CD4-positive, alpha-beta T cell (primary cell): ENCODE measurements around the gene SEPHS1. TPM values are rescaled to one million over a fixed set of nuclear protein-coding genes. Genes with fewer than 3 reads are reported as not detected.
"Not testable (repeated sequence)": the region's sequence is repeated elsewhere in the genome, so short reads cannot be mapped to it uniquely, and the experiment has no call there.

Experiments used
- ATAC-seq: fragments of 200-7000 bp; cut with Tn5 transposase; one replicate; pipeline ENCODE4 v1.10.0; 2022; ENCODE audit warnings: mild to moderate bottlenecking; ENCODE audit not compliant: poor library complexity
- CTCF ChIA-PET: fragments of 350-600 bp; sonication (Branson Sonifier 250); formaldehyde crosslinking; loops from one replicate; lab custom pipeline; 2021; ENCODE audit warnings: antibody characterized with exemption, inconsistent platforms; lab: Charles Lee
- POLR2A ChIA-PET: fragments of 350-600 bp; sonication (Branson Sonifier 250); formaldehyde crosslinking; loops from one replicate; lab custom pipeline; 2021; ENCODE audit warnings: antibody characterized with exemption, inconsistent platforms; lab: Charles Lee
- DNase-seq, 14 experiments: peaks; one replicate each; pipeline ENCODE4 v3.0.0-alpha.2; 2013 to 2020; ENCODE audit warnings: mixed read lengths in 2 of 14
- H3K27ac ChIP-seq, 2 donors: one replicate each; pipeline versions ENCODE4 v1.5.1 to v1.7.0; 2013; ENCODE audit warnings: low read length in 2 of 2, low read depth in 1 of 2, mild to moderate bottlenecking in 1 of 2
- H3K27me3 ChIP-seq, 2 experiments: 1 replicate in 1 of 2; 2 replicates in 1 of 2; pipeline versions ENCODE4 v1.6.1 to v1.7.0; 2013; ENCODE audit warnings: low read length in 2 of 2, control low read depth in 1 of 2, mild to moderate bottlenecking in 1 of 2, moderate library complexity in 1 of 2; ENCODE audit not compliant: insufficient read depth in 2 of 2, control insufficient read depth in 1 of 2
- H3K36me3 ChIP-seq: one replicate; pipeline ENCODE4 v1.6.1; 2013; ENCODE audit warnings: low read length, control low read depth; ENCODE audit not compliant: insufficient read depth
- H3K4me1 ChIP-seq: one replicate; pipeline ENCODE4 v1.6.1; 2013; ENCODE audit warnings: low read length, control low read depth; ENCODE audit not compliant: insufficient read depth
- H3K4me3 ChIP-seq: one replicate; pipeline ENCODE4 v1.5.1; 2013; ENCODE audit warnings: mild to moderate bottlenecking, low read length, moderate library complexity
- H3K9me3 ChIP-seq, 2 experiments: 1 replicate in 1 of 2; 2 replicates in 1 of 2; pipeline versions ENCODE4 v1.6.1 to v1.7.0; 2013; ENCODE audit warnings: low read length in 2 of 2, mild to moderate bottlenecking in 2 of 2, control low read depth in 1 of 2, moderate library complexity in 1 of 2; ENCODE audit not compliant: control insufficient read depth in 1 of 2, insufficient read depth in 1 of 2
- H3K27ac Mint-ChIP-seq: one replicate; pipeline ENCODE4 v1.8.0; 2020; ENCODE audit warnings: mixed read lengths
- H3K27me3 Mint-ChIP-seq: one replicate; pipeline ENCODE4 v1.8.0; 2021; ENCODE audit warnings: mixed read lengths
- H3K36me3 Mint-ChIP-seq: one replicate; pipeline ENCODE4 v1.8.0; 2021; ENCODE audit warnings: low read depth, mixed read lengths
- H3K4me1 Mint-ChIP-seq: one replicate; pipeline ENCODE4 v1.8.0; 2021; ENCODE audit warnings: low read depth, mixed read lengths
- H3K4me3 Mint-ChIP-seq: one replicate; pipeline ENCODE4 v1.8.0; 2020; ENCODE audit warnings: mild to moderate bottlenecking, mixed read lengths
- H3K9me3 Mint-ChIP-seq: one replicate; pipeline ENCODE4 v1.8.0; 2020; ENCODE audit warnings: mixed read lengths
- CTCF ChIP-seq: fragments of 200-600 bp; IDR thresholded peaks from one replicate; pipeline ENCODE4 v1.8.0; 2022; ENCODE audit warnings: antibody characterized with exemption, mild to moderate bottlenecking
- intact Hi-C, 2 experiments: fragments of 100-400 bp; cut with DNase I in 1 of 2; cut with micrococcal nuclease in 1 of 2; formaldehyde crosslinking; loops; one replicate each; pipeline versions ENCODE4 v1.15.1 to v1.9.0; 2023 to 2025; cut with DNase I, micrococcal nuclease
- total RNA-seq, 174 experiments: library from RNA in 2 of 174; stranded (reverse) in 2 of 174; gene quantifications; one replicate each; pipeline ENCODE4 v1.2.3 and lab custom pipeline; 2021 to 2026

The SEPHS1 gene
- total RNA-seq, 2 experiments from 2014 or later: 13.1 to 17.9 TPM

GRCh38 chr10:13383399-13383761, 35.3 kb upstream of the SEPHS1 start:
- peaks cover 10% of the 10 kb centered on the region for H3K4me1 ChIP-seq
- H3K4me1 Mint-ChIP-seq: peaks cover 11% of the 10 kb centered on the region
- DNase-seq (no peak), ATAC-seq (no peak)
- no peak overlapping the region for H3K4me3 ChIP-seq
- H3K27me3 Mint-ChIP-seq: peaks cover 70% of the 10 kb centered on the region
- CTCF ChIA-PET: interaction anchor here (1.7 kb wide), 1 partner anchor 11 kb away, joined by 4 read pairs; no protein-coding TSS in a partner anchor
- no peak for TF ChIP-seq CTCF
- H3K36me3 Mint-ChIP-seq: no peaks in the 10 kb centered on the region
- H3K27me3 ChIP-seq: peaks cover 13 to 37% of the 10 kb centered on the region in 2 experiments
- H3K9me3 ChIP-seq: no peaks in the 10 kb centered on the region
- no peaks in the 10 kb centered on the region for H3K9me3 Mint-ChIP-seq
- H3K27ac Mint-ChIP-seq: no peak overlapping the region
- H3K27ac ChIP-seq: no peak overlapping the region
- POLR2A ChIA-PET: interaction anchor here (0.6 to 1.1 kb wide), 2 partner anchors 81 to 279 kb away, joined by 3 read pairs; no protein-coding TSS in a partner anchor
- no peaks in the 10 kb centered on the region for H3K36me3 ChIP-seq
- H3K4me3 Mint-ChIP-seq: peak overlapping the region; percentile 5
- intact Hi-C loops: no loop called here

- peaks cover 71% of the 10 kb centered on the region for H3K27me3 Mint-ChIP-seq
- Histone ChIP-seq H3K4me3 (peak overlapping the region; percentile 10), H3K27ac (no peak overlapping the region), H3K27me3 (peaks cover 13 to 38% of the 10 kb centered on the region in 2 experiments), H3K4me1 (peaks cover 10% of the 10 kb centered on the region), H3K9me3 (no peaks in the 10 kb centered on the region), H3K36me3 (no peaks in the 10 kb centered on the region)
- H3K36me3 Mint-ChIP-seq: no peaks in the 10 kb centered on the region
- TF ChIP-seq CTCF: no peak
- intact Hi-C loops: no loop called here
- peak in 2 of 14 experiments; percentile 4 to 13 for DNase-seq
- ChIA-PET POLR2A (interaction anchor here (0.6 to 1.1 kb wide), 2 partner anchors 81 to 279 kb away, joined by 3 read pairs; no protein-coding TSS in a partner anchor), CTCF (interaction anchor here (1.2 to 1.7 kb wide), 2 partner anchors 11 kb away, joined by 3 to 4 read pairs; no protein-coding TSS in a partner anchor)
- H3K9me3 Mint-ChIP-seq: no peaks in the 10 kb centered on the region
- peaks cover 11% of the 10 kb centered on the region for H3K4me1 Mint-ChIP-seq
- no peak overlapping the region for H3K27ac Mint-ChIP-seq
- ATAC-seq: no peak
- peak overlapping the region; percentile 67 for H3K4me3 Mint-ChIP-seq
Measured at GRCh38 chr10:13382703-13383398, 34.8 kb upstream of the SEPHS1 start.

GRCh38 chr10:13379061-13379460, 31.0 kb upstream of the SEPHS1 start:
- H3K27ac Mint-ChIP-seq, H3K9me3 ChIP-seq, DNase-seq, H3K4me3 Mint-ChIP-seq, ATAC-seq, intact Hi-C loops, H3K27ac ChIP-seq, CTCF ChIA-PET, H3K4me3 ChIP-seq, H3K36me3 ChIP-seq, POLR2A ChIA-PET, H3K36me3 Mint-ChIP-seq, H3K9me3 Mint-ChIP-seq: not testable (repeated sequence)
- H3K4me1 Mint-ChIP-seq: peaks cover 11% of the 10 kb centered on the region
- peaks cover 59% of the 10 kb centered on the region for H3K27me3 Mint-ChIP-seq
- Histone ChIP-seq H3K4me1 (peaks cover 10% of the 10 kb centered on the region), H3K27me3 (peaks cover 11 to 34% of the 10 kb centered on the region in 2 experiments)
